Kidney epithelial cell (primary cell): ENCODE data around the gene ANKFN1. TPM values are rescaled to one million over a fixed set of nuclear protein-coding genes. Genes with fewer than 3 reads are reported as not detected.
"Not testable (repeated sequence)": the region's sequence is repeated elsewhere in the genome, so short reads cannot be mapped to it uniquely, and the experiment has no call there.

ENCODE experiments used
- DNase-seq: peaks from one replicate; pipeline ENCODE4 v3.0.0-alpha.2; 2010; ENCODE audit warnings: low read depth
- H3K27me3 ChIP-seq: 2 replicates; pipeline ENCODE4 v1.6.0; 2011; ENCODE audit warnings: low read length; ENCODE audit not compliant: control insufficient read depth, insufficient read depth
- H3K36me3 ChIP-seq: 2 replicates; pipeline ENCODE4 v1.5.1; 2011; ENCODE audit warnings: low read length; ENCODE audit not compliant: control insufficient read depth, insufficient read depth
- H3K4me3 ChIP-seq: 2 replicates; pipeline ENCODE4 v1.5.1; 2011; ENCODE audit warnings: low read depth, mild to moderate bottlenecking, control low read depth, low read length
- total RNA-seq: library from RNA; depleted of rRNA; stranded (reverse); fragments of >200 nt; gene quantifications from 2 replicates; pipeline ENCODE4 v1.2.3, GENCODE V29; 2015
- TF ChIP-seq, protein P1 (sequence below): IDR thresholded peaks from 2 replicates; pipeline ENCODE4 v1.5.1; 2011; ENCODE audit warnings: mild to moderate bottlenecking, moderate library complexity, low read length, control low read depth, inconsistent platforms; ENCODE audit not compliant: insufficient read depth, poor library complexity, severe bottlenecking

ANKFN1 gene
- total RNA-seq, 1 donor from 2014 or later, result not detected

DNA sequence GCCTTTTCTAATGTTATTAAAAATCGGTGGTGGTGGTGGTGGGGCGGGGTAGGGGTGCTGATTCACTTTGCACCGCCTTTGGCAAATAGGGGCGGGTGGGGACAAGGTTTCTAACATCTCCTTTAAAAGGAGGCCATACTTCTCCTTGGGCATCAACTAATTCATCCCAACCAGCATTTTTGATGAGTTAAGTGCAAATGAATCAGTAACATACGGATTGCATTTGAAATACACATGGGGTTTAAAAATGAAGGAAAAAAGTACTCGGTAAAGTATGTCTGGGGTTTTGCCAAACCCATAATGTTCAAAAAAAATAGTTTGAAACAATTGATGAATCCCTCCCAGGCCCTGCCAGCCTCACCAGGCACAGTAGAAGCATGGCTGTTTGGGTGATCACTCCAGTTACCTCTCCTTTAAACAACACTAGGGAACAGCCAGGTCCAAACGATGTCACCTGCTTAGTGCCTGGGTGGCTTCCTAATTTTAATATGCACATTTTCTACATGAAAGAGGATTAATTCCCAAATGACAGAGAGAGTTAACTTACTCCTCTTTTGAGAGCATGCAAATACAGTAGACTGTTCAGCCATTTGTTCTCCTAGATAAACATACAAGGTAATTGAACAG, 107.2 kb downstream of the ANKFN1 start:
- TF ChIP-seq, protein P1, sequence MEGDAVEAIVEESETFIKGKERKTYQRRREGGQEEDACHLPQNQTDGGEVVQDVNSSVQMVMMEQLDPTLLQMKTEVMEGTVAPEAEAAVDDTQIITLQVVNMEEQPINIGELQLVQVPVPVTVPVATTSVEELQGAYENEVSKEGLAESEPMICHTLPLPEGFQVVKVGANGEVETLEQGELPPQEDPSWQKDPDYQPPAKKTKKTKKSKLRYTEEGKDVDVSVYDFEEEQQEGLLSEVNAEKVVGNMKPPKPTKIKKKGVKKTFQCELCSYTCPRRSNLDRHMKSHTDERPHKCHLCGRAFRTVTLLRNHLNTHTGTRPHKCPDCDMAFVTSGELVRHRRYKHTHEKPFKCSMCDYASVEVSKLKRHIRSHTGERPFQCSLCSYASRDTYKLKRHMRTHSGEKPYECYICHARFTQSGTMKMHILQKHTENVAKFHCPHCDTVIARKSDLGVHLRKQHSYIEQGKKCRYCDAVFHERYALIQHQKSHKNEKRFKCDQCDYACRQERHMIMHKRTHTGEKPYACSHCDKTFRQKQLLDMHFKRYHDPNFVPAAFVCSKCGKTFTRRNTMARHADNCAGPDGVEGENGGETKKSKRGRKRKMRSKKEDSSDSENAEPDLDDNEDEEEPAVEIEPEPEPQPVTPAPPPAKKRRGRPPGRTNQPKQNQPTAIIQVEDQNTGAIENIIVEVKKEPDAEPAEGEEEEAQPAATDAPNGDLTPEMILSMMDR, result no peak
- no peak for DNase-seq
- no peaks in the 10 kb centered on the region for H3K27me3 ChIP-seq
- no peaks in the 10 kb centered on the region for H3K36me3 ChIP-seq
- H3K4me3 ChIP-seq, result no peak overlapping the region

- H3K4me3 ChIP-seq, result no peak overlapping the region
- TF ChIP-seq, protein P1, result no peak
- no peaks in the 10 kb centered on the region for H3K27me3 ChIP-seq
- no peaks in the 10 kb centered on the region for H3K36me3 ChIP-seq
- no peak for DNase-seq
Observed at GRCh38 chr17:56262803-56263202, 109.5 kb downstream of the ANKFN1 start.

DNA sequence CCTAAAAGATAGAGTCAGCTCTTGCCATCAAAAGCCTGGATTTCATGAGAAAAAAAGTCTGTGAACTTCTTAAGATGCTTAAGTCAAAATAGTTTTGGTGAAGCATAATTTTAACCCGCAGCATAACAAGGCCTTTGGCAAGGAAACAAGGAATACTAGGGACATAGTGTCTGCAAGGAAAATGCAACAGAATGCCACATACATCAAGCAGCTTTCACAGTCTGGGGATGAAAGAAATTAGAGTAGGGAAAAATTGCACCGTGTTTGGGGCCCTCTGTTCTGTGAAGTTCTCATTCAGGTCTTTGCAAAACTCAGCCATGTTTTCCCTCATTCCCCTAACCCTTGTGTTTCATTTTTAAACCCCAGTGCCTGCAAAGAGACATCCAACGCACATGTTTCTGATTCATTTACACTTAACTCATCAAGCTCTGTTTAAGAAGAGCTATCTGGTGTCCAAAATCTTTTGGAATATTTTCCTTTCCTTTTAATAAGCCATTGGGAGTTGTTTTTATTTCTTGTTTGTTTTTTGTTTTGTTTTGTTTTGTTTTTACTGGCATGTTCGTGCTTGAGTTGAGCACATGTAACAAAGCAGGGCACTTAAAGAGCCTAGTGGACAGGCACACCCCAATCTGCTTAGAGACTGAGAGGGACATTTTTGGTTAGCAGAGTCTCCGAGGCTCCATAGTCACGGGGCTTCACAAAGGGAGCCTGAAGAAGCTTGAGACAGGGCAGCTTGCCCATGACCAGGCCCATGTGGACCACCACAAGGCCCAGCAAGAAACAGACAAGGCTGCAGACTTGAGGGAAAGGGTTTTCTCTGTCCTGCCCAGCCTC, 116.5 kb downstream of the ANKFN1 start:
- no peak for DNase-seq
- Histone ChIP-seq H3K36me3 (no peaks in the 10 kb centered on the region), H3K27me3 (no peaks in the 10 kb centered on the region), H3K4me3 (no peak overlapping the region)
- TF ChIP-seq, protein P1, result no peak

DNA sequence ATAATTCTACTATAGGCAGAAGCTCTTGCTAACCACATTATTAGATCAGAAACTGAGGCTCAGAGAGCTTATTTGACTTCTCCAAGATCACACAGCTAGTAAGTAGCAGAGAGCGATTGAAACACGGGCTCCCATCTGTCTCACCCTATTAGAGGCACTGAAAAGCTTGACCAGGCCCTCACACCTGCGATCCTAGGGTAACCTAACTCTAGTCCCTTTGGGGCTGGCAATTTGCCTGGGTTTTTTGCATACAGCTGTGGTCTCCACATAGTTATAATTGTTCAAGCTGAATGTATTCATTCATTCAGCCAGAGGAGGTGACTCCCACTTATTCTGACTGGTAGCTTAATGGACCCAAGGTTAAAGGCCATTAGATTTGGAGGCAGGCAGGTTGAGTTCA, 121.2 kb downstream of the ANKFN1 start:
- Histone ChIP-seq H3K4me3 (no peak overlapping the region), H3K36me3 (no peaks in the 10 kb centered on the region), H3K27me3 (no peaks in the 10 kb centered on the region)
- DNase-seq, result no peak
- TF ChIP-seq, protein P1, result no peak

DNA sequence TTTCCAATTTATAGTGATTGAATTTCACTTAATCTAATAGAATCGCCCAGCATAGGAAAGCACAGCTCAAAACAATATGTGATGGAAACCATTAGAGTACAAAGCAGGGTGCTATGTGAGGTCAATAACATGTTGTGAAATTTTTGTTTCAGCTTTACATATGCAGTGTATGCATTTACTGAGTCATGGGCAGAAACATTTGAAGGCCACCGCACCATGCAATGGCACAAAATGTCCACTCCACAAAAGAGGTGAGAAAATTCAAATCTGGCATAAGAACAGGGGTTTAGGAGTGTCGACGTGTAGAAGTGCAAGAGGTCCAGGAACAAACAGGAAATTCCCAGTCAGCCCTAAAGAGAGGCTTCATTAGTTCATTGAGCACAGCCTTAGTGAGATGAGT, 131.2 kb downstream of the ANKFN1 start:
- no peaks in the 10 kb centered on the region for H3K27me3 ChIP-seq
- TF ChIP-seq, protein P1, result no peak

GRCh38 chr17:56288786-56289185, 135.5 kb downstream of the ANKFN1 start:
- H3K27me3 ChIP-seq, H3K36me3 ChIP-seq, DNase-seq, H3K4me3 ChIP-seq: not testable (repeated sequence)

More for the DNA sequence above, 131.2 kb downstream of the ANKFN1 start:
- no peak for DNase-seq
- Histone ChIP-seq H3K4me3 (no peak overlapping the region), H3K36me3 (no peaks in the 10 kb centered on the region)
